HuH-7.5 (cell line): Measurements from ENCODE around the gene PRDM16.

Experiments
- DNase-seq: peaks from one replicate; pipeline ENCODE4 v3.0.0; 2011; ENCODE audit warnings: low spot score

PRDM16 gene

DNA sequence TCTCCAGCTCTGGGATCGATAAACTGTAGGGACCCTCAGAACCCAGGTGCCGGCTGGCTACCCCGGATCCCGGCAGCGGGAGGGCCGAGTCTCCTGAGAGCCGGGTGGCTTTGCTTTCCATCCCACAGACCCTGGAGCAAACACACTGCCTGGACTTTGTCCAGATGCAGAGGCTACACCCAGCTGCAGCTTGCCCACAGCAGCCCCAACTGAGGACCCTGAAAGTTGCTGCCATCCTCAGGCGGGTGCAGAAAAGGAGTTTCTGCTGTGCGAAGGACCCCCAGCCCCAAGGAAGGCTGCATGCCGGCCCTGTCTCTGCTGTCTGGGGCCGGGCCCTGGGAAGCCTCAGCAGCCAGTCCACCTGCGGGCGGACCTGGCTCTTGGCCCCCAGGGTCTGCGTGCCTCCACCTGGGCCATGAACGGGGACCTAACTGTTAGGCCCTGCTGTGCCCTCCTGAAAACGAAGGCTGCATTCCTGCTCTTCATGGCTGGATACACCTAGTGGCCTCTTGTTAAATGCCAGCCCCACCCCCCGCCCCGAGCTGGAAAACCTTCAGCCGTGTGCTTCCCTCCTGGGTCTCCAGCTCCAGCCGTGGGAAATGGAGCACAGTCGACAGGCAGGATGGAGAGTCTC is 287.9 kb downstream of the PRDM16 start:
- DNase-seq: peak; percentile 76

DNA sequence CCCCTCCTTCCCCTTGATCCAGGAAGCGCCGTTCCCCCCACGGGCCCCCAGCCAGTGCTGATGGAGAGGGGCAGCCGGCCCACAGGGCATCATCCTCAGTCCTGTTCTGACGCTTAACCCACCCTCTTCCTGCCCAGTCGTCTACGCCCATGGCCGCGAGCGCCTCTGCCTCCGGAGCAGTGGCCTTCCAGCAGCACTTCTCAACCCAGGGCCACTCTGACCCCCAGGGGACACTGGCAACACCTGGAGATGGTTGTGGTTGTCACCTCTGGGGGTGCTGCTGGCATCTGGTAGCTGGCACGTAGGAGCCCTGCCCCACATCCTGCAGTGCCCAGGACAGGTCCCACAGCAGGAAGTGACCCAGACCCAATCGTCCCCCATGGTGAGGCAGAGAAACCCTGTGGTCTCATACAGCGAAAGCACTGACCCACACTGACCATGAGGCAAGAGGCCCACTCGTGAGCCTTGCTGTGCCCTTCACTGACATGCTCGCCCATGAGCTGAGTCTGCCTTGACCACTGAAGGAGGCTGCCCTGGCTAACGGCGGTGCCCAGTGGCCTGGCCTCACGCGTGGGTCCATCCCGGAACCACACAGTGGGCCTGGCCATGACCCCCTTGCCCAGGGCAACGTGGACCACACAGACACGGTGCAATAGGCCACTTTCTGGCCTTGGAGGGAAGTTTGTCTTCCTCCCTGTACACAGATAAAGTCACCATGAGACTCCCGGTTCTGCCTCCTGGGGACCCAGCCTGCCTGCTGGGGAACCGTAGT is 288.7 kb downstream of the PRDM16 start:
- no peak for DNase-seq

DNA sequence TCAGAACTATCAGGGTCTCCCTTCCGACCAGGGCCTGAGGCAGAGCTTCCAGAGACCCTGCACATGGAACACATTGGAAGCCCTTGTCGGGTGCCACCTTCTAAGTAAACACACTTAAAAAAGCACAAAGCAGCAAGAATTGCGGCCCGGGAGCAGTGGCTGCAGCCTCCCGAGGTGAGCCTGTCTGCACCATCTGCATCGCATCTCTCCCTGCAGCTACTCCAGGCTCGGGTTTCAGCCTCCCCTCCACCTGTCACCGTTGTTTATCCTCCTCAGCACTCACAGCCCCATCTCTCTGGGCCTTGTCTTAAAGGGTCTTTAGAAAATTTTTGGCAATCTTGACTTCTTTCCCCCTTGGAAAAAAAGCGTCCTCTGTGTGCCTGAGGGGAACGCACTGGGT is 290.3 kb downstream of the PRDM16 start:
- DNase-seq: no peak

DNA sequence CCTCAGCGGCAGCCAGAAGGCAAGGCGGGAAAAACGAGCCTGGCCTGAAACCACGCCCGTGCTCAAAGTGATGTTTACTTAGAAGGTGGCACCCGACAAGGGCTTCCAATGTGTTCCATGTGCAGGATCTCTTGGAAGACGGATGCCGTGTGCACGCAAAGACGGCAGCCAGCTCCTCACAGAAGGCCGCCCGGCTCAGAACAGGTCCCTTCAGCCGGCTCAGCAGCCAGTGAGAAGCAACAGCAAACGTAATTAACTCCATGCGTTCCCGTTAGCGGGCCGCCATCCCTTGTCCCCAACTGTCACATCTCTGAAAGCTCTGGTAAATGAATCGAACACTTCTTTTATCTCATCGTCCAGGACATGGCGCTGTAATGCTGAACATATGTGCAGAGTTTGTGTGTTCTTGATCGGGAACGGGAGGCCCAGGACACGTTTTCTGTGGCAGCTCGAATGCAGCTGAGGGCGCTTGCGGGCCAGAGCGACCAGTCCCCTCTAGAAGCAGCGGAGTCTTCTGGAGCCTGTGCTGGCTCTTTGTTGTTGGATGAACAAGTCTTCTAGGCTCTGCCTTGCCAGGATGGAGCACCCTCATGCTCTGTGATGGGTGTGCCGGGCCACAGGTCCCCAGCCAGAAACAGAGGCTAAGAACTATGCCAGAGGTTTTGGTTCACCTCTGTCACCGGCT is 290.9 kb downstream of the PRDM16 start:
- no peak for DNase-seq

DNA sequence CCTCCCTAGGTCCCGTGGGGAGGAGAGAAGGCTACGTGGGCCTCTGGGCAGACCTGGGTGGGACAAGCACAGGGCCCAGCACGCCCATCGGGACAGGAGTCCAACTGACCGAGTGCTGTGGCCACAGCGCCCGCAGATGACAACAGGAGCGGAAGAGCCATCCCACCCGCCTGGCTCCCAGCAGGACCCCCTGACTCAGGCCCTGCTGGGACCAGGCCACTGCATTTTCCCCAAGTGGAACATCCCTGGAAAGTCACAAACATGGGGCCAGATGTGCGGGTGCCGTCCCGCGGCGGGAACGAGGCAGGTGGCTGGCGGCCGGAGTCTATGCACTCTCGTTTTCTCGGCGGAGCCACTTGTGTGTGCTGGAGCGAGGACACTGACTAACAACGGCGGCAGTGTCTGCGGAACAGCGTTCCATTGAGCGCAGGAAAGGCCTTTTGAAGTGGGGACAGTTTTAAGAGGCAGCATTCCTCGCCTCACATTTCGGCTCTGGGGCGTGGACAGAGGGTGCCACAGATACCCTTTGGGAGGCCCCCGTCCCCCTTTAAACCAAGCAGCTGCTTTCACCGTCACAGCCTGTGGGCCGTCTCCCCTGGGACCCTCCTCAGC is 291.7 kb downstream of the PRDM16 start:
- no peak for DNase-seq

DNA sequence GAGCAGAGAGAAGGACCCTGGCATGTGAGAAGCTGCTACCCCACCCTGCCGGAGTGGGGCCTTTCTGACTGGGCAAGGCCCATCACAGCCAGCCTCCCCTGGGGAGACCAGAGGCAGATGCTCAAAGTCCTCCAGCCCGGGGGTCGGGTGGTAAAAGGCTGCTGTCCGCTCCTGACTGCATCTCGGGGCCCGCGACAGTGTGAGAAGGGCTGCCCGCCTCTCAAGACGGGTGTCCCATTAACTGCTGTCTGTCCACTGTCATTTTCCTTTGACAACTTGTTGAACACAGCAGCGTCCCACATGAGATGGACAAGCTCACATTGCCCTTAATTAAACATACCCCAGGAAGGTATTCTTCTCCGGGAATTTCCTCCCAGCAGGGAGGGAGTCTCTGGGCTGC is 294.0 kb downstream of the PRDM16 start:
- no peak for DNase-seq

DNA sequence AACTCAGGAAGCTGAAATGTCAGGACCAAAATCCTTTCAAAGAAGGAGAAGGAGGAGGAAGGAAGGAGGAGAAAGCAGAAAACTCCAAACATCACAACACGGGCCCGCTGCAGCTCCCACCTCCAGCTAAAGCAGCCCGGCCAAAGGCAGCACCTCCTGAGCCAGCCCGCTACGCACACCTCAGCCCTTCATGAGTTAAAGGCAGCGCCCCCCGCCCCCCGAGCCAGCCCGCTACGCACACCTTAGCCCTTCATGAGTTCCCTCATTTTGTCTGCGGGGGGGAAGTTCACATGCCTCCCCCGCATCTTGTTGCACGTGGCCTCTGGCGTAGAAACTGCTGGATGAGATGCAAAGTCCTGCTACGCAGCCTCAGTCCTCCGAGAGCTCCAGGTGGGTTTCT is 294.8 kb downstream of the PRDM16 start:
- no peak for DNase-seq

DNA sequence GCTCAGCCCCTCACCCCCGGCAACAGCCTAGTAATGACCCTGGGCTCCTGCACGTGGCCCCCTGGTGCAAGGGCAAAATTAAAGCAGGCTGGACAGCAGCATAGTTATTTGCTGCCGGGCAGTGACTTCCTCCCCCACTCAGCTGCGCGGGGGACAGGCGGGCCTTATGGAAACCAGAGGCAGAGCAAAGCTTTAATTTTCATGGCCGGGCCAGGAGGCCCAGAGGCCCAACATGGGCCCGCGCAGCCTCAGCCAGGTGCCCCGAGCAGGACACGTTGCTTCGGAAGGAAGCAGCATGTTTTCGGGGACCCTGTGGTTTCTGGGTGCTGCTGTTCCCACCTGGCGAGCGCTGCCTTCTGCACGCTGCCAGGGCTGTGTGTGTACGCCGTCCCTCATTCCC is 295.5 kb downstream of the PRDM16 start:
- DNase-seq: no peak

DNA sequence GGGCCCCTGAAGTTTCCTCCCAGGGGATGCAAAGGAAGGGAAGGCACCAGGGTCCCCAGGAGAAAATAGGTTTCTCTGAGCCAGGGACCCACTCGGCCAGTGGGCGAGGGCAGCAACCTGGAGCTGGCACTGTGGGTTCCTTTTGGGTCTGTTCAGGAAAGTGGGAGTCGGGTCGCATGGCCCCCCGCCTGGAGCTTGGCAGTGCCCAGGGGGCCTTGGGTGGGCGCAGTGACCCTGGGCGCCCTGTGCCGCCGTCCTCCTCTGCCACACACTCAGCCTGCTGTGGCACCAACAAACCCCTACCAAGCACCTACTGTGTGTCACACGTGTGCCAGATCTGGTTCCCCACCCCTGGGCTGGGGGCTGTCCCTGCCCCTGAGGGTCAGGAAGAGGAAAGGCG is 296.0 kb downstream of the PRDM16 start:
- DNase-seq: no peak

DNA sequence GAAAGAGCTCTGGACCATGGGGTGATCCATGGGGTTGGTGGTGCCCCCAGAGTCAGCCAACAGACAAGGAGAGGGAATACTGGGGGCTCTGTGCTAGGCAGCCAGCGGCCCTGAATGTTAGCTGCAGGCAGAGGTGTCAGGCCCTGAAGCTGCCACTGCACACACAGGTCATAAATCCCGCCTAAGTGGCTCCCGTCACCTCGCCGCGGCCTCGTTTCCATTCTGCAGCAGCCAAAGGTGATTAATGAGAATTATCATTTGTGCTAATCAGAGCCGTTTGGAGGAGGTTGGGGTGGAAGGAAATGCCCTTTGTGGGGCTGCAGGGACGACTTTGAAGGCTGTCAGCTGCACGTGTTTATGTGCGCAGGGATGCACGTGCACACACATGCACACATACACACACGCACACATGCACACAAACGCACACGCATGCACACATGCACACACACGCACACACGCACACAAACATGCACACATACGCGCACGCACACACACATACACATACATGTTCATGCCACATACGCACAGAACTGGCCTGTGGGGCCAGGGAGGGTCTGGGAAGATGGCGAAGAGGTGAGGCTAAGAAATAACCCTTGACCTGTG is 296.6 kb downstream of the PRDM16 start:
- no peak for DNase-seq

DNA sequence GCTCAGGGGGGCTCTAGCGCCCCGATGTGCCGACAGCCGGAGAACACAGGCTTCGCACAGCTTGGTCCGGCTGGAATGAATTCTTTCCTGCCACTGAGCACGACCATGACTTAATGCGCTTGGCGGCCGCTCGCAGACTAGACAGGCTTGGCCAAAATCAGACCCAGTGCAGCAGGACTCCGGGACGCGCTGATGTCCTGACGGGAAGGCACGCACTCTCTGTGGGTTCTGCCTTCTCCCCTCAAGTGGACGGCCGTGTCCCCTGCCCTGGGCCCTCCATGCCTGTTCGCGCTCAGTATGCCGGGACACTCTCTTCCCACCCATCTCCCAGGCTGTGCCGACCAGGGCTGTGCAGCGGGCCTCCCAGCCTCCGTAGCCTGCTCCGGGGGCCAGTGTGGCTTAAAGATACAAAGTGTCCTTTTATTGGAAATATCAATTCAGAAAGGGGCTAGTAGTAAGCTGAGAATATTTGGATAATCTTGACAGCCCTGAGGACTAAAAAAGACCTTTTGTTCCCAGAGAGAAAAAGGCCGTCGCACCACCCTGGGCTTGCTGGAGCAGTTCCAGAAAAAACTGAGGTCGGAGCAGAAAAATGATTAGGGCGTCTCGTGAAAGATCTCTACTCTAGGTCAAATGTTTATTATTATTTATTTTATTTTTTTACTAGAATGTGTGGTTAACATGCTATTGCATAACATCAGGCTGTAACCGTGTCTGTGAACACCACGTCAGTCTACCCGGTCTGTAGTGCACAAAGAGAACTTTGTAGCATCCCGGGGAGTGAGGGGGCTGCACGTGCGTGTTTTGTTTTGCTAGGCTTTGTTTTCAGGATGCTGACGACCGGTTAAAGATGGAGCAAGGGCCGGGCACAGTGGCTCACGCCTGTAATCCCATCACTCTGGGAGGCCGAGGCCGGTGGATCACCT is 297.4 kb downstream of the PRDM16 start:
- no peak for DNase-seq

DNA sequence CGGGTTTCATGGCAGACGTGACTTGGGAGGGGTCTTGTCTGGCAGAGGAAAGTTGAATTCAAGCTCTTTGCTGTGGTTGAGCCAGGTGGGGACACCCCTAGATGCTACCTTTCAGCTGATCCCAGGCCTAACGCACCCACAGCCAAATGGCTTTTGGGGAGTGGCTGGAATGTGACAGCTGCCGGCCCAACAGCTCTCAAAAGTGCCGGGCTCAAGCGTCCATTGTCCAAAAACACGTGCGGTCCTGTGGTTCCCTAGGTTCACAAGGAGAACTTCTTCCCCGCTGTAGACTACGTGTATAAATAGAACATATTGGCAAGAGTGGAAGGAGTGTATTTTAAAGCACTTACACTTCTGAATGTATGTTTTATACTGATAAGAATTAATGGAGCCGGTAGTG is 298.4 kb downstream of the PRDM16 start:
- no peak for DNase-seq

DNA sequence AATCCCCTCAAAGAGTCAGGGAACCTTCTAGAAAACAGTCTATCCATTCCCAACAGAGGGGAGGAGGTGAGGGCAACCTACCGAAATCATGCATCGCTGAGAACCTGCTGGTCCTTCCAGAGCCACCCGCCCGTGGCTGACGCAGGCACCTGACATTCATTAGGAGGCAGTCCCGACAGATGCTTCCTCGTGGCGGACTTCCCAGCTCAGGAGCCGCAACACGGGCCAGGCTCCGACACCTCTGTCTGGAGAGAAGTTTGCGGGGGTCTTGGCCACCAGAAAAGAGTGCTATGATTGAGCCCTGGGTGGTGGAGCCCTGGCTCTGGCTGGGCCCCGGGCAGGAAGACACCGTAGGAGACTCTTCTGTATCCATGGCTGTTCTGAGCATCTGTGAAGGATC is 299.1 kb downstream of the PRDM16 start:
- no peak for DNase-seq

DNA sequence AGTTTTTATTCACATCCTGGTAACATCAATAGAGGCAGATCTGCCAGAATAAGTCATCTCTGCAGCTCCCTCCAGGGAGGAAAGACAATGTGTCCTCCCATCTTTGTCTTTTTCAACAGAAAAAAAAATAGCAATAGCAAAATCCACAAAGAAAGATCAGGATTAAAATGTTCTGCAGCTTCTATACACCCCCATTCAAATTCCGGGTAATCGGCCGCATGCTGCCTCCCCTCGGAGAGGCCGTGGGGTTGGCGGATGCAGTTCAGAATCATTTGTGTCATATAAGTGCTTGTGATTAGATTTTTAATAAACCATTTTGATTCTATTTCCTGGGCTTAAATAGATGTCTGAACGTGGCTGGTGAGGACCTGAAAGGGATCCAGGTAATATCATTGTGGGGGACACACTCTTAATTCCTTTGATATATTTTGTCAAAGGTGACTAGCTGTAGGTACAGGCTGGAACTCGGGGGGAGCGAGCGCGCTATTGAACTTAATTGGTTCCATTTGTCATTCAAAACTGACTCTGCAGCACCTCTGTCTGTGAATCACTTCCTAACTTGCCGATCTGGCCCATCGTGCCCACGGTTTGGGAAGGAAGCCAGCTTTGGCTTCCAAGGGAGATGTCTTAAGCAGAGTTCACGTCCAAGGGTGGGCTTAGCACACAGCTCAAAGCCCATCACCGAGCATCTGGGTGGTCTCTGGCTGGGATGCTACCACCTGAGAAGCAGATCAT is 299.9 kb downstream of the PRDM16 start:
- no peak for DNase-seq

DNA sequence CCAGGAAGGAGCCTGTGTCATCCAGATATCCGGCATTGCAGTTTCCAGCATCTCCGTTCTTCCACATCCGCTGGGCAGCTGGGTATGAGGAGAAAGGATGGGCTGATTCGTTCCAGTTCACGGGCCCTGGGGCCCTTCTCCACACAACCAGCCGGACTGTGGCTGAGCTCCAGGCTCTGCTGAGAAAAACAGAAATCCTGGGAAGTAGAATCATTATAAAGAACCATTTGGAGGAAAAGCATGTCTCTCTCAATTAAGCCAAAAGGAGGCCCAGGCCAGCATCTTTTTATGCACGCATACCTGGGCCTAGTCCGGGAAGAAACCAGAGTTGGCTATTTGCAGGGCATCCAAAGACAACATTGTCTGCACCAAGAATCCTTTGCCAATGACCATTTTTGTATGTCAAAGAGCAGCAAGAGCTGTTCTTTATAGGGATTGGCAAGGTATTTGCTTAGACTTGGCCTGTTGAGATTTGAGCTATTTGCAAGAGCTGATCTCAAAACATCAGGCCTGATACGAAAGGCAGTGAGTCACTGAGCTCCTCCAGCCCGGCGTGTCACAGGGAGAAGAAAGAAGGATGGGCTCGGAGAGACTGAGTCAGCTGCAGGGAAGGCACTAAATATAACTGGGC is 300.6 kb downstream of the PRDM16 start:
- no peak for DNase-seq

DNA sequence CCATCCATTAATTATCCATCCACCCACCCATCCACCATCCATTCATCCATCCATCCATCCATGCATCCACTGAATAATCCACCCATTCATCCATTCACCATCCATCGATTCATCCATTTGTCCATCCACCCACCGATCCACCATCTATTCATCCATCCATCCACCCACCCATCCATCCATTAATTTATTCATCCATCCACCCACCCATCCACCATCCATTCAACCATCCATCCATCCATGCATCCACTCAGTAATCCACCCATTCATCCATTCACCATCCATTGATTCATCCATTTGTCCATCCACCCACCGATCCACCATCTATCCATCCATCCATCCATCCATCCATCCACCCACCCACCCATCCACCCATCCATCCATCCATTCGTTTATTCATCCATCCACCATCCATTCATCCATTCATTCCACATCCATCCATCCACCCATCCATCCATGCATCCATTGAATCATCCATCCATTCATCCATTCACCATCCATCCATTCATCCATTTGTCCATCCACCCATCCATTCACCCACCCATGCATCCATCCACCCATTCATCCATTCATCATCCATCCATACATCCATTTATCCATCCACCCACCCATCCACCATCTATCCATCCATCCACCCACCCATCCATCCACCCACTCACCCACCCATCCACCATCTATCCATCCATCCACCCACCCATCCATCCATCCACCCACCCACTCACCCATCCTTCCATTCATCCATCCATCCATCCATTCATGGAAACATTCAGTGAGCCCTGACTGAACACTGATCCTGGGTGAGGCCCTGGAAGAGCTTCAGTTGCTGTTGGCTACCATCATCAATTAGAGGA is 302.1 kb downstream of the PRDM16 start:
- DNase-seq: no peak

DNA sequence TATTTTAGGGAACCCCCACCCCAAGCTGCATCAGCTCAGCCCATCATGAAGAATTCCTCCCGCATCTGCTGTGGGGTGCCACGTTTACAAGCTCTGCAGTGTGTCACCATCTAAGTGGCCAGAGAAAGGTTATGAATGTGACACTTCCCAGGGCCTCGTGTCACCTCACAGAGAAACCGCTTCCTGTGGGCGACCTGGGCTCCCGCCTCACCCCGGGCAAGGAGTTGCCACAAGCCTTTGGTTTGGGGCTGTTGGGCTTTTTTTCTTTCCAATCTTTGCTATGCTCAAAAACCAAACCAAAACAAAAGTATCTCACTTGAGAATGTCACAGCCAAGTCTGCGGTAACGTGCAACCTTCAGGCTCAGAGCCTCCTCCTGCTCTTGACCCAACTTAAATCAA is 303.3 kb downstream of the PRDM16 start:
- DNase-seq: no peak

DNA sequence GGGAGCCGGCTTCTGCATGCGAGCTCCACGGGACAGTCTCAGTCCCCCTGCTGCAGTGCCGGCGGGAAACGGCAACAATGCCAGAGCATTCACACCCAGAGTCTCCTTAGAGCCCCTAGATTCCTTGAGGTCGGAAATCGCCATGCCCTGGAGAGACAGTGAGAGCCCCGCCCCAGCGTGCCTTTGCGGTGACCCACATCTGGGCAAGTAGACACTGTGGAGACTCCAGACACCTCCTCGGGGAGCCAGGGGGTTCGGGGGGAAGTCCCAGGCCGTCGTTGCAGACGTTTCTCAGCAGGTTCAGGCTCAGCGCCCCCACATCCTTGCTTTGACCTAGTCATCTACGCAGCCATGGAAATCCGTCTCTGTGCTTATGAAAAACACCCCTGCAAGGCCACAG is 304.2 kb downstream of the PRDM16 start:
- DNase-seq: no peak

DNA sequence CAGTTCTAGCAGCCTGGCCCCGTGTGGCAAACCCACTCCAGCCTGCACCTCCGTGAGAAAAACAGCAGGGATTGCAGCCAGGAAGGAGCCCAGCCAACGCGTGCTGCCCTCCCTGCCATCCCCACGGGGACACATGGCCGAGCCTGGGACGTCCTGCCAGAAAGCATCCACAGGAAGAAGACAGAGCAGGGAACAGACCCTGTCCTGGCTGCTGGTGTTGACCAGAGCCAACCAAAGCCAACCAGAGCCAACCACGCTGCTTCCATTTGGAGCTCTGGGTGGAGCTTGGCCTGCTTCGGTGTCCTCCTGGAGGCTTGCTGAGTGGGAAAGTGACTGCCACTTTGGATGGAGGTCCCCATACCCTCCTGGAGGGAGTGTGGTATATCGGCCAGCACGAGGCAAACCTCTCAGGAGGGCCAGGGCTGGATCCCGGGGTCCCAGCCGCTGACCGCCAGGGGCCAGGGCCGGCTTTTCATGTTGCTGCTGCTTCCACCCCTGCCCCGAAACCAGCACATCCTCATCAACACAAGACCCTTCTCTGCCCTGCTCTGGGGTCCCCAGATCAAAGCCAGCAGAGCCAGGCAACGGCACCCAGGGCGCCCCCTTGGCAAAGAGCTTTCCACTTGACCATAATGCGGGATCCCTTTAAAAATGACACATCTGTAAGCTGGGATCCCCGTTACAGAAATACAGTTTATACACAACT is 304.9 kb downstream of the PRDM16 start:
- no peak for DNase-seq
